CD4-positive, alpha-beta T cell treated with Interleukin-12 subunit alpha and Interleukin-12 subunit beta, for 1 hour (primary cell): ENCODE results near the gene PACRG.

Experiments
- DNase-seq: peaks from one replicate; pipeline ENCODE4 v3.0.0-alpha.2; 2020

PACRG gene

DNA sequence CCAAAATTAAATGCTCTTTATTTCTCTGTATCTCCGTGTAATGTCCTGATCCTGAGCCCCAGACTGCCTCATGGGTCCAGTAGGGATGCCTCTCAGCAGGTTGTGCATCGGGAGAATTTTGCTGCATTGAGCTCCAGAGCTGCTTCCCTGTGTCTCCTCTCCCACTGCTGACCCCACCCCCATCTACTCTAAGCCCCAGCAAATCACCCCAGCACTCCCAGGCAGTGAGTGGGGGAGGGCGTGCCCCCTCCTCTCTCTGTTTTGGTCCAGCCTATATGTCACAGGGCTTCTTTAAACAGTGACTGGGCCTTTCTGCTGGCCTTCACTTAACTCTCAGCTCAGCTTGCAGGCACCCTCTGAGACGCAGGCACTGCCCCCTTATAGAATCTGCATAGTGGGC is 458.0 kb downstream of the PACRG start:
- DNase-seq: no peak

DNA sequence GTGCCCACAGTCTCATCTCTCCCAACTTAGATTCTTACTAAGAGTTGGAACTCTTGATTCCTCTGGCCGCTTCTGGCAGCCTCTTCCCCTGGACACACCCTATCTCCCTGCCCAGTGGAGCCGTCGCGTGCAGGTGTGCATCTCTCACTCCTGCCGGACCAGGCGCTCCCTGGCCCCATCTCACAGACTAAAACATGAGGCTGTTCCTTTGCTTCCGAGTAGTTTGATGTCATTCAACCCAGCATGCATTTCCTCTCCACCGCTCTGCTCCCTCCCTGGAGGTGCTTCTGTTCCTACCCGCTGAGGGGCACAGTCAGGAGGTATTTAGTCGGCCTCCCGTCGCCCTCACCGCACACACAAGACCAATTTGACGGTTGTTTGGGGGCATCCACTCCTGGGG is 458.8 kb downstream of the PACRG start:
- DNase-seq: no peak

DNA sequence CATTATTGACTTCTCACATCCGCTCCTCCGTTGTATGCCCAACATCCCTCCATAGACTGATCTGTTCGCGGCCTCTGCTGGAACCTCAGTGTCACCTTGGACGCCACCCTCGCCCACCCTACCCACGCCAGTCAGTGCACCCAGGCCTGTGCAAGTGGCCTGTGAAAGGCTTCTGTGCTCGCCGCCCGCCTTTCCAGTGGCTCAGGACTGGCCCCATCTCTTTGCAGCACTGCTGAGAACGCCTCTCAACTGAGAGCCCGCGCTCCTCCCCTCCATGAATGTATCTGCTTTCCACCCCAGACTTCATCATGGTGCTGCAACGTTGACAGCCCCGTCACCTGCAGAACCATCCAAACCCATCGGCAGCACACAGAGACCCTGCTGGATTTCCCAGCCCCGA is 459.4 kb downstream of the PACRG start:
- DNase-seq: no peak

DNA sequence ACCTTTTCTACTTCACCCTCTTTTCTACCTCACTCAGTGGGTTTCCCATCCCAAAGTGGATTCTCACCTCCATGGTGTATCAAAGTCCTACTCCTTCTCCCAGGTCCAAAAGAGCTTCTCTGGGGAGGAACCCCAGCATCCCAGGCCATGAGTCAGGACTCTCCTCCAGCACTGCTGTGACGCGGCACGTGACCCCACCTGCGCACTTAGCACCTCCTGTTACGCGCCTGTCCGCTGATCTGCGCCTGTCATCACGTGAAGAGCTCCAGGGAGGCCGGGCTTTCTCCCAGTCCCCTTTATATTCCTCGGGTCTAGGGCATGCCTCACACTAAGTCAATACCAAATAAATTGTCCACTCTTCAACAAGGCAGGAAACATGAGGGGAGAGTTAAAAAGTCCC is 459.8 kb downstream of the PACRG start:
- no peak for DNase-seq

DNA sequence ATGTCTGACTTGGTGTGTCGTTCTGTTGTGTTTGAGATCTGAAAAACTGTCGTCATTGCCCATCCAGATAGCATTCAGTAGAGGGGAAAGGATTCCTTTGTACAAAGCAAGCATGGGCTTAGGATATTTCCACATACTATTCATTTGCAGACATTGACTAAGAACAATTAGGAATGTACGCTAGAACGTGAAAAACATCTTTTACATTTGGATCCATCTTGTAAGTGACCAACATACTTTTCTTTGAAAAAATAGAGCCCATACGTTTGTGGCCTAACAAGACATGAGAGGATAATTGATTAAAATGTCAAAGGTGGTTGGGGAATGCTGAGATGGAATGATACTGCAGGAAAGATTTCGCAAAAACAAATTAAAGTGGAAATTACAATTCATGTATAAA is 461.0 kb downstream of the PACRG start:
- no peak for DNase-seq

GRCh38 chr6:163189609-163190008 is 461.8 kb downstream of the PACRG start:
- DNase-seq: no peak

GRCh38 chr6:163190786-163191185 is 463.0 kb downstream of the PACRG start:
- no peak for DNase-seq

GRCh38 chr6:163191704-163192537 is 464.1 kb downstream of the PACRG start:
- no peak for DNase-seq

DNA sequence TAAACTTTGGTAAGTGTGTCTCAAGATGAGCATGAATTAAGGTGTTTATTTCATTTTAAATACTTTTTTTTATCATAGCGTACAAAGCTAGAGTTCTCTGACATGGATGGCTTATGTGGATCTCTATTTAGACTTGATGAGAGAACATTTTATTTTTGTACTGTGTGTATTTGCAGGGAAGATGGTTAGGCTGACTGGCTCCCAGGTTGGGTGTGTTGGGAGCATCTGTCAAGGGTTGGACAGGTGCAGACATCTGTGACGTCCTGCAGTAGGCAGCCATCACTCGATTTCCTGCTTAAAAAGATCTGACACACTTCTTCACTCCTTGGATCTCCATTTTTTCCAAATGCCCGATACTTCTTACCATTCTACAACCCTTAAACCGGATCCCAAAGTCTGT is 464.8 kb downstream of the PACRG start:
- DNase-seq: no peak

GRCh38 chr6:163193326-163193725 is 465.6 kb downstream of the PACRG start:
- no peak for DNase-seq

GRCh38 chr6:163195721-163196691 is 468.2 kb downstream of the PACRG start:
- no peak for DNase-seq

DNA sequence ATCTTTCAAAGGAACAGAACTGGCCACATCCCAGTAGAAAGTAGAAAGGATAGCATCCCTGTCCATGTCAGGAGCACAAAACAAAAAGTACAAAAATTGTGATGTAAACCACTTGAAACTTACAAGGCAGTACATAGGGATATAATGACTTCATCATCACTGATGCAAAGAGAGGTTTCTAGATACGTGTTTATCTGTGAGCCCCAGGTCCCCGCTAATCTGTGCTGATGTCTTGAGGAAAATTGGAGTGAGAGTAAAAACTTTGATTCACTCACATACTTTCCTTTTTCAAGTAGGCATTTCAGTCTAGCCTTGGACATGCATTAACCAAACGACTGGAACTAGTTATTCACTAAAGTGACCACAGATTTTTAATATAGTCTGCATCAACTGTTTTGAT is 470.1 kb downstream of the PACRG start:
- DNase-seq: no peak

DNA sequence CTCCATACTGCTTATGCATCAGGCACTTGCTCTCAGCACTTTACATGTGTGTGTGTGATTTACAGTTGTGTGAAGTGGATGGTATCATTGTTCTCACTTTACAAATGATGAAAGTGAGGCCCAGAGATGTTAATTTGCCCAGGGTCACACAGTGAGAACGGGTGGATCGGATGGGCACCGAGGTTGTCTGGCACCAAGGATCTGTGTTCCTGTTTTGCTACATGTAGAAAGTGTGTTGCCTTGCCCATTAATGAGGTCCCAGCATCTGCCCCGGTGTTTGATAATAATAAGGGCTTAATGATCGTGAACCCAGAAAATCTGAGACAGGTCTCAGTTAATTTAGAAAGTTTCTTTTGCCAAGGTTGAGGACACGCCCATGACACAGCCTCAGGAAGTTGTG is 470.6 kb downstream of the PACRG start:
- no peak for DNase-seq

DNA sequence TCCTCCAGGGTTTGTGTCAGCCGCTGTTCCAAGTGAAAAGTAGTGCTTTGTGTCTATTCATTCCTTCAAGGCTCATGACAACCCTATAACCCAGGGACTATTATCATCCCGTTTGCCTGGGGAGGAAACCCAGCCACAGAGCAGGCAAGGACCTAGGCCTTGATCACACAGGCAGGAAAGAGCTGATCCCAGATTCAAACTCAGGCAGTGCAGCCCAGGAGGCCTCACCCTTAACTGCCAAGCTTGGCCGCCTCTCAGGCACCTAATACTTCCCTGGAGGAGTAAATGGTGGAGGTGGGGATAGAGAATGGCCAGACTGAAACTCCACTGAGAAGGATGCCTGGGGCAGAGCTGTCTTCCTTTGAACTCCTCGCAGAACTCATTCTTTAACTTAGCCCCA is 471.6 kb downstream of the PACRG start:
- DNase-seq: no peak

DNA sequence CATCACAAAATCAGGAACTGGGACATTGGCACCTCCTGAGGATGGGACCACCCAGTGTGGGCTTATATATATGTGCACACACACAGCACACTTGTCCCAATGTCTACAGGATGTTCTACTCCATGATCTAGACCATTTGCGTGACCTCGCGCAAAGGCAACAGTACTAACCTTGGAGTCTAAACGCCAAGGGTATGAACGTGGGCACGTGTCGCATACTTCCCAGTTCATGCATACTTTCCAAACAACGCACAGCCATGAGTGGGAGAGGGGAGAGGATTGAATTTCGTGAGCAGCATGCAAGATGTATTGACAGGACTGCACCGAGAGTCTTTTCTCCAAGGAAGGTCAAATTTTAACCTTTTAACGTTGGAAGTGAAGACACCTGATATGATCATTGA is 472.5 kb downstream of the PACRG start:
- DNase-seq: no peak

GRCh38 chr6:163200694-163201093 is 472.9 kb downstream of the PACRG start:
- DNase-seq: no peak

GRCh38 chr6:163201855-163202254 is 474.1 kb downstream of the PACRG start:
- no peak for DNase-seq

DNA sequence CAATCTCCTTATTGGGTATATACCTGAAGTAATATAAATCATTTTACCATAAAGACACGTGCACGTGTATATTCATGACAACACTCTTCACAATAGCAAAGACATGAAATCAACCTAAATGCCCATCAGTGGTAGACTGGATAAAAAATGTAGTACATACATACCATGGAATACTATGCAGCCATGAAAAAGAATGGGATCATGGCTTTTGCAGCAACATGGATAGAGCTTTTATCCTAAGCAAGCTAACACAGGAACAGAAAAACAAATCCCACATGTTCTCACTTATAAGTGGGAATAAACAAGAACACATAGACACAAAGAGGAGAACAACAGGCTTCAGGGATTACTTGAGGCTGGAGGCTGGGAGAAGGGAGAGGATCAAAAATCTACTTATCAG is 478.4 kb downstream of the PACRG start:
- DNase-seq: no peak

GRCh38 chr6:163207431-163208383 is 479.9 kb downstream of the PACRG start:
- no peak for DNase-seq

DNA sequence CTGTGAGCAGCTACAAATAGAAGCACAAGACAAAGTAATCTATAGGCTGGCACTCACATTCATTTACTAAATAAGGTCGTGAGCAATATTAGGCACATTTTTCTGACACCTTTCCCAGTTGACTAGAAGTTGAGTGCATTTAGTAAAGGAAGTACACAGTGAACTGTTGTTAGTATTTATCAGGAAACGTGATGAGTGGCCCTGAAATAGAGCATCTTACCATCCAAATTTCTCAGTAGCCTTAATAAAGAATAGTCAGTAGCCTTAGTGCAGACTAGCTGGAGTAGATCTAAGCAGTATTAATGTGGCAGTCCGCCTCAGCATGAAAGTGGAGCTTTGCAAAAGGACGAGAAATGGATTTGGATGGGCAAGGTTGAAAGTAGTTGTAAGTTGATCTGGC is 481.2 kb downstream of the PACRG start:
- no peak for DNase-seq

- no peak for DNase-seq
Measured at GRCh38 chr6:163212123-163212522, 484.3 kb downstream of the PACRG start.

DNA sequence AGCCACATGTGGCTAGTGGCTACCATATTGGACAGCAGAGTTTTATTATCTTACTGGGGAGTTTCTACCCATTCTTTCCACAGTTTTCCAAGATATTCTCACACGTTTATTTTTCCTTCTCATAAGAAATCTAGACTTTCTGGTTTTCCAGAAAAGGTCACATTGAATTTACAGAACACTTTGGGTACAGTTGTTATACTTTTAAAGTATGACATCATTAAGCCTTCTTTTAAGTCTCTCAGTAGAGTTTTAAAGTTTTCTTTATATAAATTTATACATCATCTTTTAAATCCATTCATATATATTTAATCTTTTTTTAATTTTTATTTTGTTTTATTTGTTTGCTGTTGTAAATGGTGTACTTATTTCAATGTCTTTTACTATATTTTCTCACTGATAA is 486.5 kb downstream of the PACRG start:
- no peak for DNase-seq

DNA sequence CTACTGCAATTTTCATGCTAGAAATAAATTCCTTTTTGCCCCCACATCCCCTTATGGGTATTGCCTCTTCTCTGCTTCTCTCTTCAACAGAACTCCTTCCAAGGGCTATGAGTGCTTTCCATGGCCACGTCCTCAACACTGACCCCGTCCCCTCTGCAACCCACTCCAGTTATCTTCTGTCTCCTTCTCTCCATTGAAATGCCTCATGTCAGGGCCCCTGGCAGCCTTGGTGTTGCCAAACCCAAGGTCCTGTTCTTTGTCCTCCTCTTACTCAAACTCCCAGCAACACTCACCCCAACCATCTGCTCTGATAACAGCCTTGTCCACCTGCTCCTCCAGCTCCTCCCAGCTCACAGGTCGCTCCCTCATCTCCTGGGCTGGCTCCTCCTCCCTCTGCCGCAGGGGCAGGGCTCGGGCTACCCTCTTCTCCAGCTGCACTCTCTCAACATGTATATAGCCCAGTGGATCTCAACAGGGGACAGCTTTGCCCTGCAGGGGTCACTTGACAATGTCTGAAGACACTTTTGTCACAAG is 490.7 kb downstream of the PACRG start:
- DNase-seq: no peak
